Large intestine (tissue), 3 donors: ENCODE results near the gene TMEM131. TPM values are rescaled to one million over a fixed set of nuclear protein-coding genes. Genes with fewer than 3 reads are reported as not detected.

Experiments used
- DNase-seq, 2 donors: peaks; one replicate each; pipeline versions ENCODE4 v3.0.0 to v3.0.0-alpha.2; 2013
- H3K27ac ChIP-seq: one replicate; pipeline ENCODE4 v1.5.1; 2013; ENCODE audit warnings: low read length
- H3K27me3 ChIP-seq: 2 replicates; pipeline ENCODE4 v1.6.1; 2013; ENCODE audit warnings: low read length; ENCODE audit not compliant: control insufficient read depth, insufficient read depth
- H3K36me3 ChIP-seq: 2 replicates; pipeline ENCODE4 v1.6.1; 2013; ENCODE audit warnings: low read length; ENCODE audit not compliant: control insufficient read depth, insufficient read depth
- H3K4me1 ChIP-seq: one replicate; pipeline ENCODE4 v1.6.1; 2013; ENCODE audit warnings: low read length; ENCODE audit not compliant: control insufficient read depth, insufficient read depth
- H3K4me3 ChIP-seq: one replicate; pipeline ENCODE4 v1.5.1; 2013; ENCODE audit warnings: low read length
- H3K9me3 ChIP-seq: one replicate; pipeline ENCODE4 v1.6.1; 2013; ENCODE audit warnings: mild to moderate bottlenecking, low read depth, low read length, moderate library complexity; ENCODE audit not compliant: control insufficient read depth
- WGBS: methylation state at CpG from one replicate; pipeline ENCODE4 v1.1.5; 2013; ENCODE audit warnings: low lambda C conversion rate; ENCODE audit not compliant: insufficient coverage; 5-methylcytosine and 5-hydroxymethylcytosine counted together
- polyA plus RNA-seq: library from polyadenylated mRNA; unstranded; fragments of 120-200 nt; gene quantifications from one replicate; pipeline ENCODE4 v1.2.1, GENCODE V29; 2013

TMEM131 gene
- polyA plus RNA-seq, 1 donor = 41.2 TPM

DNA sequence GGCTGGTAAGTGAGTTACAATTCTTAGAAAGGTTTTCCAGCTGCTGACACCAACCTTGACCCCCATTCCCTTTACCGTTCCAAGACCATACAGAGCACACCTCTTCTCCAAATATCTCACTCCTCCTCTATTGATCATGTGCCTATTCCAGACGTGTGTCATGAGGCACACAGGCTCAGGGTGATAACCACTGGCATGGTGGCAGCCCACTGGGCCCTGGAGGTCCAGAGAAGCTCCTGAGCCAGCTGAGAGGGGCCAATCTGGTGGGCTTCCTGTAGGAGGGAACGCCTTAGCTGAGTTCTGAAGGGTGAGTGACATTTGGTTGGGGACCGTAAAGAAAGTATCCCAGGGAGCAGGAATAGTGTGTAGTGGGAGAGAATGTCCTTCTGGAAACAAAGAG, 254.1 kb downstream of the TMEM131 start:
- Histone ChIP-seq H3K27me3 (no peaks in the 10 kb centered on the region), H3K27ac (no peak overlapping the region), H3K4me1 (no peaks in the 10 kb centered on the region), H3K4me3 (no peak overlapping the region), H3K36me3 (peaks cover 8% of the 10 kb centered on the region), H3K9me3 (no peaks in the 10 kb centered on the region)
- WGBS = no CpG with 5 or more reads among the region's 4 CpGs
- DNase-seq = no peak

- H3K27me3 ChIP-seq = no peaks in the 10 kb centered on the region
- DNase-seq = no peak
- no CpG with 5 or more reads among the region's 20 CpGs for WGBS
- no peak overlapping the region for H3K27ac ChIP-seq
- no peaks in the 10 kb centered on the region for H3K4me1 ChIP-seq
- no peak overlapping the region for H3K4me3 ChIP-seq
- no peaks in the 10 kb centered on the region for H3K9me3 ChIP-seq
- peaks cover 8% of the 10 kb centered on the region for H3K36me3 ChIP-seq
Measured at GRCh38 chr2:97741251-97741650, 254.5 kb downstream of the TMEM131 start.

DNA sequence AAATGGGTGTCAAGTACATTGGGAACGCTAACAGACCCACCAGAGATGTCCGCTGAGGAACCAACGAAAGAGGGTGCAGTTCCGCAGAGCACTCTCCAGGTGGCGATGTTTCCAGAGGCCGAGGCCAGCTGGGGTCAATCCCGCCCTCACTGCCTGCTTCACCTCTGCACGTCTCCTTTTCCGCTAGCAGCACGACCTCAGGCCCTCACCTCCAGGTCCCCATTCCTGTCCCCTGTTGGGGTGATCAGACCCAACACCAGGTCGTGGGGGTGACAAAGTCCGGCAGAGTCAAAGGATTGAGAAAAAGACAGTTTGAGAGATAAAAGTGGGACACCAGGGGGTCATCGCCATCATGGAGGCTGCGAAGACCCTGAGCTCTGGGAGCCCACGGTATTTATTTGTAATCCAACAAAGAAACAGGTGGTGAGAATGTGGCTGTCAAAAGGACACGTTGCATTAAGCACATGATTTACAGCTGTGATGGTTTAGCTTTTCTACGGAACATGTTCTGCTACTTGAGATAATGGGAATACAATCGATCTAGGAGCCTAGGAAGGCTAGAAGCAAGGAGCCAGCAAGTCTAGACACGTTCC, 255.1 kb downstream of the TMEM131 start:
- Histone ChIP-seq H3K4me3 (no peak overlapping the region), H3K4me1 (no peaks in the 10 kb centered on the region), H3K27ac (no peak overlapping the region), H3K9me3 (no peaks in the 10 kb centered on the region), H3K27me3 (no peaks in the 10 kb centered on the region), H3K36me3 (peaks cover 8% of the 10 kb centered on the region)
- peak in 1 of 2 donors; percentile 20 for DNase-seq
- WGBS = 40% methylated on average over 2 of the region's 19 CpGs

DNA sequence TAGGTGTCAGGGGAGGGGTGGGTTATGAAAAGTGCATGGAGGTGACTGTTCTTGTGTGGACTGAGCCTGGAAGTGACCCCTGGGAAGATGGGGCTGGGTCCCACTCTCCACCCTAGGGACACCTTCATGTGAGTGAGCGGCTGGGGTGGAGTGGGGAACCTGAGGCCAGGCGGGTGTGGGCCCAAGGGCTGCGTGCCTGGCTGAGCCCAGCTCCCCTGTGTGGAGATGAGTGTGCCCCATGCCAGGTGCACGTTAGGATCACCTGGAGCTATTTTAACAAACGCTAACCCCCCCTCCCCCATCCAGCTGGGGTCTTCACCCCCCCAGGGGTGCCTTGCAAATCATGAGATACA, 255.9 kb downstream of the TMEM131 start:
- no peaks in the 10 kb centered on the region for H3K27me3 ChIP-seq
- 40% methylated on average over 1 of the region's 5 CpGs for WGBS
- H3K4me1 ChIP-seq = no peaks in the 10 kb centered on the region
- no peak overlapping the region for H3K4me3 ChIP-seq
- DNase-seq = no peak
- H3K9me3 ChIP-seq = no peaks in the 10 kb centered on the region
- H3K27ac ChIP-seq = no peak overlapping the region
- peaks cover 8% of the 10 kb centered on the region for H3K36me3 ChIP-seq

- no peak overlapping the region for H3K27ac ChIP-seq
- no peak overlapping the region for H3K4me3 ChIP-seq
- no peak for DNase-seq
- H3K36me3 ChIP-seq = peaks cover 7% of the 10 kb centered on the region
- H3K4me1 ChIP-seq = no peaks in the 10 kb centered on the region
- H3K9me3 ChIP-seq = no peaks in the 10 kb centered on the region
- H3K27me3 ChIP-seq = no peaks in the 10 kb centered on the region
- WGBS = no CpG with 5 or more reads among the region's 23 CpGs
Measured at GRCh38 chr2:97739020-97739892, 256.5 kb downstream of the TMEM131 start.

GRCh38 chr2:97738179-97739019, 257.3 kb downstream of the TMEM131 start:
- DNase-seq = no peak
- Histone ChIP-seq H3K9me3 (no peaks in the 10 kb centered on the region), H3K27ac (no peak overlapping the region), H3K4me3 (no peak overlapping the region), H3K4me1 (no peaks in the 10 kb centered on the region), H3K36me3 (no peaks in the 10 kb centered on the region), H3K27me3 (no peaks in the 10 kb centered on the region)
- no CpG with 5 or more reads among the region's 9 CpGs for WGBS

DNA sequence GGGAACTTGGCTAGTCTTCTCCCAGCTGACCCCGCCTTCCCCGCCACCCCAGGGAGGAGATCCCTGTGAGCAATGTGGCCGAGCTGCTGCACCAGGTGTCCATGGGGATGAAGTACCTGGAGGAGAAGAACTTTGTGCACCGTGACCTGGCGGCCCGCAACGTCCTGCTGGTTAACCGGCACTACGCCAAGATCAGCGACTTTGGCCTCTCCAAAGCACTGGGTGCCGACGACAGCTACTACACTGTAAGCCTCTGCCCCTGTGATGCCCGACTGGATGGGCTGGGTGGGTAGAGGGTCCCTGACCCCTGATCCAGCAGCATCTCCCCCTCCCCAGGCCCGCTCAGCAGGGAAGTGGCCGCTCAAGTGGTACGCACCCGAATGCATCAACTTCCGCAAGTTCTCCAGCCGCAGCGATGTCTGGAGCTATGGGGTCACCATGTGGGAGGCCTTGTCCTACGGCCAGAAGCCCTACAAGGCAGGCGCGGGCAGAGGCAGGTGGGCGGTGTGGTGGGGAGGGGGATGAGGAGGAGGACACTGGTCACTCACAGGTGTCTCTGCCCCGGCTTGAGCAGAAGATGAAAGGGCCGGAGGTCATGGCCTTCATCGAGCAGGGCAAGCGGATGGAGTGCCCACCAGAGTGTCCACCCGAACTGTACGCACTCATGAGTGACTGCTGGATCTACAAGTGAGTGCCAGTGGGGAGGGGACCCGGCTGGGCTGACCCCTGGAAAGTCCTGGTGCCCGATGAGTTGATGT, 258.1 kb downstream of the TMEM131 start:
- no peak for DNase-seq

DNA sequence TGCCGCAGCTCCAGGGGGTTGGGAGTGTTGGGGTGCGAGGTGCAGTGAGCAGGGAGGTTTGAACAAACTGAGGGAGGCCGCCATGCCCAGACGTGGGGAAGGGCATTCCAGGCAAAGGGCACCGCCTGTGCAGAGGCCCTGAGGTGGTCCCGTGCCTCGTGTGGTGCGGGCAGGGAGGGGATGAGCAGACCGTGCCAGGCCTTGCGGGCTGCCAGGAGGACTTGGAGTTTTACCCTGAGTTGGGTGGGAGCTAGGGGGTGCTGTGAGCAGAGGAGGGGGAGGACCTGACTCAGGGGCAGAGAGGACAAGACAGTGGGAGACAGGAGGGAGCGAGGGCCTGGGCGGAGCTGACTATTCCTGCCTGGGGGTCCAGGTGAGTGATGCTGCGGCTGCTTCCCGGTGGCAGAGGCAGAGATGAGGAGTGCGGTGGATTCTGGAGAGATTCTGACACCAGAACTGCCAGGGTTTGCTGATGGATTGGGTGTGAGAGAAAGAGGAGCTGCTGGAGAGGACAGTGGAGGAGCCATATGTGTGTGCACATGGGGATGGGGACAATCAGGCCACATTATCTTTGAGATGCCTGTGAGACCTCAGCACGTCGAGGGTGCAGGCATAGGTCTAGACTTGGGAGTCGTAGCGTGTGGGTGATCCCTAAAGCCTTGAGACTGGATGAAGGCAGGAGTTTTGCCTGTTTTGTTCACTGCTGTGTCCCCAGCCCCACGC, 259.0 kb downstream of the TMEM131 start:
- no peaks in the 10 kb centered on the region for H3K9me3 ChIP-seq
- H3K27me3 ChIP-seq = no peaks in the 10 kb centered on the region
- no CpG with 5 or more reads among the region's 20 CpGs for WGBS
- H3K27ac ChIP-seq = no peak overlapping the region
- no peak for DNase-seq
- H3K36me3 ChIP-seq = no peaks in the 10 kb centered on the region
- no peak overlapping the region for H3K4me3 ChIP-seq
- H3K4me1 ChIP-seq = no peaks in the 10 kb centered on the region

More for the DNA sequence above, 258.1 kb downstream of the TMEM131 start:
- Histone ChIP-seq H3K9me3 (no peaks in the 10 kb centered on the region), H3K4me3 (no peak overlapping the region), H3K4me1 (no peaks in the 10 kb centered on the region), H3K27me3 (no peaks in the 10 kb centered on the region), H3K36me3 (no peaks in the 10 kb centered on the region), H3K27ac (no peak overlapping the region)
- no CpG with 5 or more reads among the region's 32 CpGs for WGBS

- Histone ChIP-seq H3K4me3 (no peak overlapping the region), H3K36me3 (no peaks in the 10 kb centered on the region), H3K27me3 (no peaks in the 10 kb centered on the region), H3K27ac (no peak overlapping the region), H3K4me1 (no peaks in the 10 kb centered on the region), H3K9me3 (no peaks in the 10 kb centered on the region)
- WGBS = 88% methylated on average over 1 of the region's 4 CpGs
- no peak for DNase-seq
Measured at GRCh38 chr2:97736185-97736584, 259.6 kb downstream of the TMEM131 start.
